Measurements from ENCODE around the gene GSDMA. TPM values are rescaled to one million over a fixed set of nuclear protein-coding genes. Genes with fewer than 3 reads are reported as not detected.

Gene GSDMA
- under 1 TPM in 3 of 4 donors, not detected in 1; 0.29 to 0.97 (median 0.53) TPM for total RNA-seq
- polyA plus RNA-seq: not detected
- long read RNA-seq, donor 1: 0 reads
- long read RNA-seq, donor 2: 0 reads
- long read RNA-seq, donor 3, partial matches to known transcripts: 0 of 1 reads
- long read RNA-seq, donor 3, other reads (novel, unspliced or antisense): 1 of 1 reads
- long read RNA-seq, donor 4: 0 reads

- DNase-seq (no peak), ATAC-seq (no peak)
- H3K4me3 ChIP-seq (ENCODE audit: low read length): no peak within 1 kb of the TSS
- WGBS: 62% methylated on average over 6 of the region's 6 CpGs
- no peak within 1 kb of the TSS for H3K27ac ChIP-seq (ENCODE audit: low read length)
- no peaks in the 10 kb centered on the region for H3K9me3 ChIP-seq (ENCODE audit: control insufficient read depth, low read length)
- intact Hi-C loops (cut with DNase I): loop anchor here in 1 of 4 donors (10.0 kb wide), 1 partner anchor 88 kb away; no protein-coding TSS in a partner anchor
- no peaks in the 10 kb centered on the region for H3K4me1 ChIP-seq (ENCODE audit: control insufficient read depth, insufficient read depth, low read length)
- H3K27me3 ChIP-seq (ENCODE audit: control insufficient read depth, insufficient read depth): no peaks in the 10 kb centered on the region
Measured at GRCh38 chr17:39962642-39963220, at the start of gene GSDMA. TSS of gene GSDMA (plus strand) at chr17:39963004. CDS start at chr17:39965688, 2,684 bp downstream.

- Histone ChIP-seq H3K4me1 (ENCODE audit: control insufficient read depth, insufficient read depth, low read length) (no peaks in the 10 kb centered on the region), H3K9me3 (ENCODE audit: control insufficient read depth, low read length) (no peaks in the 10 kb centered on the region), H3K27ac (ENCODE audit: low read length) (no peak overlapping the region), H3K4me3 (ENCODE audit: low read length) (no peak overlapping the region), H3K27me3 (ENCODE audit: control insufficient read depth, insufficient read depth) (no peaks in the 10 kb centered on the region)
- ATAC-seq (no peak), DNase-seq (no peak)
- intact Hi-C loops (cut with DNase I): no loop called here
- WGBS: 89% methylated on average over 3 of the region's 3 CpGs
Measured at GRCh38 chr17:39913989-39914388, 48.8 kb upstream of the GSDMA start.

GRCh38 chr17:39915559-39915958 lies 47.2 kb upstream of the GSDMA start:
- Histone ChIP-seq H3K27me3 (ENCODE audit: control insufficient read depth, insufficient read depth) (no peaks in the 10 kb centered on the region), H3K27ac (ENCODE audit: low read length) (no peak overlapping the region), H3K4me1 (ENCODE audit: control insufficient read depth, insufficient read depth, low read length) (no peaks in the 10 kb centered on the region), H3K9me3 (ENCODE audit: control insufficient read depth, low read length) (no peaks in the 10 kb centered on the region), H3K4me3 (ENCODE audit: low read length) (no peak overlapping the region)
- WGBS: 88% methylated on average over 4 of the region's 4 CpGs
- ATAC-seq (no peak), DNase-seq (no peak)
- intact Hi-C loops (cut with DNase I): no loop called here

GRCh38 chr17:39916918-39917317 lies 45.9 kb upstream of the GSDMA start:
- DNase-seq (no peak), ATAC-seq (no peak)
- Histone ChIP-seq H3K27me3 (ENCODE audit: control insufficient read depth, insufficient read depth) (no peaks in the 10 kb centered on the region), H3K9me3 (ENCODE audit: control insufficient read depth, low read length) (no peaks in the 10 kb centered on the region), H3K27ac (ENCODE audit: low read length) (no peak overlapping the region), H3K4me3 (ENCODE audit: low read length) (no peak overlapping the region), H3K4me1 (ENCODE audit: control insufficient read depth, insufficient read depth, low read length) (no peaks in the 10 kb centered on the region)
- WGBS: 83% methylated on average over 7 of the region's 7 CpGs
- intact Hi-C loops (cut with DNase I): no loop called here

GRCh38 chr17:39919087-39919683 lies 43.6 kb upstream of the GSDMA start:
- Histone ChIP-seq H3K27me3 (ENCODE audit: control insufficient read depth, insufficient read depth) (no peaks in the 10 kb centered on the region), H3K9me3 (ENCODE audit: control insufficient read depth, low read length) (no peaks in the 10 kb centered on the region), H3K4me3 (ENCODE audit: low read length) (no peak overlapping the region), H3K27ac (ENCODE audit: low read length) (no peak overlapping the region), H3K4me1 (ENCODE audit: control insufficient read depth, insufficient read depth, low read length) (no peaks in the 10 kb centered on the region)
- DNase-seq (no peak), ATAC-seq (no peak)
- intact Hi-C loops (cut with DNase I): no loop called here
- WGBS: 93% methylated on average over 9 of the region's 9 CpGs

GRCh38 chr17:39920218-39921210 lies 42.3 kb upstream of the GSDMA start:
- no peak for ATAC-seq
- no peak overlapping the region for H3K27ac ChIP-seq (ENCODE audit: low read length)
- intact Hi-C loops (cut with DNase I): no loop called here

GRCh38 chr17:39921323-39921722 lies 41.5 kb upstream of the GSDMA start:
- WGBS: 81% methylated on average over 5 of the region's 5 CpGs
- no peak overlapping the region for H3K27ac ChIP-seq (ENCODE audit: low read length)
- H3K27me3 ChIP-seq (ENCODE audit: control insufficient read depth, insufficient read depth): no peaks in the 10 kb centered on the region
- H3K4me1 ChIP-seq (ENCODE audit: control insufficient read depth, insufficient read depth, low read length): no peaks in the 10 kb centered on the region
- no peak overlapping the region for H3K4me3 ChIP-seq (ENCODE audit: low read length)
- no peaks in the 10 kb centered on the region for H3K9me3 ChIP-seq (ENCODE audit: control insufficient read depth, low read length)
- ATAC-seq (no peak), DNase-seq (no peak)
- intact Hi-C loops (cut with DNase I): no loop called here

More at GRCh38 chr17:39920218-39921210, 42.3 kb upstream of the GSDMA start:
- H3K4me3 ChIP-seq (ENCODE audit: low read length): no peak overlapping the region
- H3K9me3 ChIP-seq (ENCODE audit: control insufficient read depth, low read length): no peaks in the 10 kb centered on the region
- H3K4me1 ChIP-seq (ENCODE audit: control insufficient read depth, insufficient read depth, low read length): no peaks in the 10 kb centered on the region
- no peaks in the 10 kb centered on the region for H3K27me3 ChIP-seq (ENCODE audit: control insufficient read depth, insufficient read depth)
- 64% methylated on average over 19 of the region's 19 CpGs for WGBS
- no peak for DNase-seq

- WGBS: 96% methylated on average over 6 of the region's 6 CpGs
- intact Hi-C loops (cut with DNase I): no loop called here
- no peak overlapping the region for H3K4me3 ChIP-seq (ENCODE audit: low read length)
- ATAC-seq (no peak), DNase-seq (no peak)
- H3K27ac ChIP-seq (ENCODE audit: low read length): no peak overlapping the region
- H3K9me3 ChIP-seq (ENCODE audit: control insufficient read depth, low read length): no peaks in the 10 kb centered on the region
- no peaks in the 10 kb centered on the region for H3K27me3 ChIP-seq (ENCODE audit: control insufficient read depth, insufficient read depth)
- no peaks in the 10 kb centered on the region for H3K4me1 ChIP-seq (ENCODE audit: control insufficient read depth, insufficient read depth, low read length)
Measured at GRCh38 chr17:39922006-39922405, 40.8 kb upstream of the GSDMA start.

- ATAC-seq (no peak), DNase-seq (no peak)
- Histone ChIP-seq H3K27ac (ENCODE audit: low read length) (no peak overlapping the region), H3K4me1 (ENCODE audit: control insufficient read depth, insufficient read depth, low read length) (no peaks in the 10 kb centered on the region), H3K9me3 (ENCODE audit: control insufficient read depth, low read length) (no peaks in the 10 kb centered on the region), H3K27me3 (ENCODE audit: control insufficient read depth, insufficient read depth) (no peaks in the 10 kb centered on the region), H3K4me3 (ENCODE audit: low read length) (no peak overlapping the region)
- intact Hi-C loops (cut with DNase I): no loop called here
- WGBS: 83% methylated on average over 6 of the region's 6 CpGs
Measured at GRCh38 chr17:39923230-39923629, 39.6 kb upstream of the GSDMA start.

GRCh38 chr17:39923836-39924690 lies 38.7 kb upstream of the GSDMA start:
- no peaks in the 10 kb centered on the region for H3K9me3 ChIP-seq (ENCODE audit: control insufficient read depth, low read length)
- DNase-seq (peak in 1 of 3 donors; percentile 40), ATAC-seq (no peak)
- H3K27ac ChIP-seq (ENCODE audit: low read length): no peak overlapping the region
- H3K4me3 ChIP-seq (ENCODE audit: low read length): no peak overlapping the region
- H3K27me3 ChIP-seq (ENCODE audit: control insufficient read depth, insufficient read depth): no peaks in the 10 kb centered on the region
- intact Hi-C loops (cut with DNase I): no loop called here
- 70% methylated on average over 17 of the region's 17 CpGs for WGBS
- peaks cover 6% of the 10 kb centered on the region for H3K4me1 ChIP-seq (ENCODE audit: control insufficient read depth, insufficient read depth, low read length)
